Smooth muscle cell (in vitro differentiated cells): Measurements from ENCODE around the gene GUCY2F. TPM values are rescaled to one million over a fixed set of nuclear protein-coding genes. Genes with fewer than 3 reads are reported as not detected.

ENCODE experiments used
- DNase-seq: peaks from one replicate; lab custom pipeline; 2025; ENCODE audit not compliant: unreplicated experiment; lab: John Stamatoyannopoulos, UW
- H2AFZ ChIP-seq: fragments of 200-600 bp; sonication (generic); 2 replicates; pipeline ENCODE4 v1.6.0; 2016; ENCODE audit warnings: antibody characterized with exemption, low read depth, mild to moderate bottlenecking
- H3F3A ChIP-seq: fragments of 200-600 bp; sonication (generic); 2 replicates; pipeline ENCODE4 v1.6.0; 2017; ENCODE audit warnings: antibody characterized with exemption, low read depth
- H3K27ac ChIP-seq: fragments of 200-600 bp; sonication (generic); 2 replicates; pipeline ENCODE4 v1.5.1; 2016; ENCODE audit warnings: low read depth, mild to moderate bottlenecking
- H3K27me3 ChIP-seq: fragments of 200-600 bp; sonication (generic); 2 replicates; pipeline ENCODE4 v1.6.1; 2016; ENCODE audit warnings: low read depth, mild to moderate bottlenecking
- H3K36me3 ChIP-seq: fragments of 200-600 bp; sonication (generic); 2 replicates; pipeline ENCODE4 v1.5.1; 2016; ENCODE audit warnings: low read depth
- H3K4me1 ChIP-seq: fragments of 200-600 bp; sonication (generic); 2 replicates; pipeline ENCODE4 v1.5.1; 2016; ENCODE audit warnings: low read depth
- H3K4me2 ChIP-seq: fragments of 200-600 bp; sonication (generic); 2 replicates; pipeline ENCODE4 v1.6.0; 2016; ENCODE audit warnings: mild to moderate bottlenecking
- H3K4me3 ChIP-seq: fragments of 200-600 bp; sonication (generic); 2 replicates; pipeline ENCODE4 v1.5.1; 2016; ENCODE audit warnings: mild to moderate bottlenecking
- H3K79me2 ChIP-seq: fragments of 200-600 bp; sonication (generic); 2 replicates; pipeline ENCODE4 v1.6.0; 2016; ENCODE audit warnings: low read depth, mild to moderate bottlenecking
- H3K9ac ChIP-seq: fragments of 200-600 bp; sonication (generic); 2 replicates; pipeline ENCODE4 v1.6.0; 2016; ENCODE audit warnings: low read depth
- H3K9me3 ChIP-seq: fragments of 200-600 bp; sonication (generic); replicated peaks from 2 replicates; pipeline ENCODE4 v1.5.1; 2016; ENCODE audit warnings: low read depth
- H4K20me1 ChIP-seq: fragments of 200-600 bp; sonication (generic); 2 replicates; pipeline ENCODE4 v1.6.0; 2016; ENCODE audit warnings: low read depth
- CTCF ChIP-seq: fragments of 200-600 bp; sonication (generic); IDR thresholded peaks from 2 replicates; pipeline ENCODE4 v1.5.1; 2017; ENCODE audit warnings: borderline replicate concordance, mild to moderate bottlenecking, antibody characterized with exemption; ENCODE audit not compliant: insufficient read depth, poor library complexity, severe bottlenecking
- WGBS: methylation state at CpG from one replicate; pipeline ENCODE4 v1.1.7; 2016; ENCODE audit warnings: low lambda C conversion rate; 5-methylcytosine and 5-hydroxymethylcytosine counted together
- polyA plus RNA-seq: library from polyadenylated mRNA; unstranded; fragments of >200 nt; fragmentation: Nextera tagmentation; extraction: Ambion mirVana; gene quantifications from 2 replicates; pipeline ENCODE4 v1.2.1, GENCODE V29; 2016
- total RNA-seq: library from RNA; depleted of rRNA; stranded (reverse); fragments of >200 nt; gene quantifications from 2 replicates; pipeline ENCODE4 v1.2.3, GENCODE V29; 2014

Gene GUCY2F
- total and polyA plus RNA-seq, 2 experiments from 2014 or later = not detected

DNA sequence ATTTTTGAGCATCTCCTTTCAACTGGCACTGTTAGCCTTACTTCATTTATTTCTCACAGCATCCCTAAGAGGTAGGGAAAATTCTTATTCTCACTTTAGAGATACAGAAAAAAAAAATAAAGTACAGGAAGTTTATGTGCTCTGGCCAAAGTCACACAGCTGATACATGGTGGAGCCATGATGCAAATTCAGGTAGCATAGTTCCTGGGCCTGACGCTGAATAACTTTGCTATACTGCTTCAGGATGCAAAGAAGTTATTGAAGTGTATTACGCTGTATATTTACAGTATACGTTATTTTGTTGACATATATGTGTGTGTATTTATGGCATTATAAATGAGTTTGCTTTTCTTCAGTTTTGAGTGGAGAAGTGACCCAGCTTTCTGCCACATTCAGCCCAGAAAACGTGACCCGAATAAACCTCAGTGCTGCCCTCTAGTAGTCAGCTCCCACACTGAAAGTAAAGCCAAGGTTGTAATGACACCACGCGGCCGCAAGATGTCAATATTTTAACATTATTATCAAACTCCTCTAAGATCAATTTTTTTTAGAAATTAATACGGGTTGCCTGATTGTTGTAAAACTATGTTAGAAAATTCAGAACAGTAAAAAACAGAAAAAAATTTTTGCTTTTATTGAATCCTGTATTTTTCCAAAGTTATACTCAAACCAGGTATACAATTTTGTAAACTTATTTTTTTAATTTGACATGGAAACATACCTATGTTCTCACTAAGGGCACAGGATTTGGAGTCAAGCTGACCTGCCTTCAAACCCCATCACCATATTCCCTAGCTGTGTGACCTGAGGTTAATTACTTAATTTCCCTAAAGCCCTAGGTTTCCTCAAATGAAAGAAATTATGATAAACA is 3.8 kb upstream of the GUCY2F start:
- no peaks in the 10 kb centered on the region for H4K20me1 ChIP-seq
- no peak overlapping the region for H3K9ac ChIP-seq
- H3K4me3 ChIP-seq = no peak overlapping the region
- peak; percentile 0 for DNase-seq
- TF ChIP-seq CTCF = peak; percentile 95
- no peak overlapping the region for H3K27ac ChIP-seq
- no peaks in the 10 kb centered on the region for H3F3A ChIP-seq
- H3K4me1 ChIP-seq = no peaks in the 10 kb centered on the region
- 14% methylated on average over 9 of the region's 9 CpGs for WGBS
- no peaks in the 10 kb centered on the region for H3K9me3 ChIP-seq
- H2AFZ ChIP-seq = no peak overlapping the region
- H3K36me3 ChIP-seq = no peaks in the 10 kb centered on the region
- no peak overlapping the region for H3K4me2 ChIP-seq
- no peaks in the 10 kb centered on the region for H3K27me3 ChIP-seq
- no peaks in the 10 kb centered on the region for H3K79me2 ChIP-seq

GRCh38 chrX:109484886-109485285 is 3.0 kb upstream of the GUCY2F start:
- DNase-seq = no peak

GRCh38 chrX:109475174-109475891 is 6.6 kb downstream of the GUCY2F start:
- no peaks in the 10 kb centered on the region for H3K9me3 ChIP-seq
- H4K20me1 ChIP-seq = no peaks in the 10 kb centered on the region
- no peak overlapping the region for H3K27ac ChIP-seq
- no peak overlapping the region for H3K9ac ChIP-seq
- H3K36me3 ChIP-seq = no peaks in the 10 kb centered on the region
- peak overlapping the region; percentile 86 for H3K4me2 ChIP-seq
- H3K79me2 ChIP-seq = no peaks in the 10 kb centered on the region
- 17% methylated on average over 23 of the region's 23 CpGs for WGBS
- H3F3A ChIP-seq = no peaks in the 10 kb centered on the region
- no peaks in the 10 kb centered on the region for H3K27me3 ChIP-seq
- peak overlapping the region; percentile 90 for H2AFZ ChIP-seq
- peak; percentile 57 for TF ChIP-seq CTCF
- H3K4me3 ChIP-seq = peak overlapping the region; percentile 42
- H3K4me1 ChIP-seq = peaks cover 28% of the 10 kb centered on the region
- DNase-seq = peak; percentile 6

More at GRCh38 chrX:109484886-109485285, 3.0 kb upstream of the GUCY2F start:
- Histone ChIP-seq H3K9me3 (no peaks in the 10 kb centered on the region), H4K20me1 (no peaks in the 10 kb centered on the region), H3K27me3 (no peaks in the 10 kb centered on the region), H3K79me2 (no peaks in the 10 kb centered on the region), H3F3A (no peaks in the 10 kb centered on the region), H3K4me1 (no peaks in the 10 kb centered on the region), H3K9ac (no peak overlapping the region), H3K27ac (no peak overlapping the region), H3K4me3 (no peak overlapping the region), H3K4me2 (no peak overlapping the region), H3K36me3 (no peaks in the 10 kb centered on the region), H2AFZ (no peak overlapping the region)
- TF ChIP-seq CTCF = no peak
- 90% methylated on average over 1 of the region's 1 CpG for WGBS
